WTC11 (cell line): Measurements from ENCODE around the gene PRUNE2.

ENCODE experiments used
- ELF4 ChIP-seq: sonication (generic); formaldehyde crosslinking; IDR thresholded peaks from 2 replicates; pipeline ENCODE4 v1.8.1; 2022; ENCODE audit warnings: low read depth, mild to moderate bottlenecking, moderate library complexity, missing genetic modification reagents
- FOXP1 ChIP-seq: sonication (generic); formaldehyde crosslinking; IDR thresholded peaks from 2 replicates; pipeline ENCODE4 v1.8.0; 2022; ENCODE audit warnings: missing genetic modification reagents, mild to moderate bottlenecking, moderate library complexity, borderline replicate concordance
- KAT7 ChIP-seq: sonication (generic); formaldehyde crosslinking; IDR thresholded peaks from 2 replicates; pipeline ENCODE4 v1.8.1; 2023; ENCODE audit warnings: missing genetic modification reagents, mild to moderate bottlenecking, borderline replicate concordance
- NR2C2 ChIP-seq: sonication (generic); formaldehyde crosslinking; IDR thresholded peaks from 2 replicates; pipeline ENCODE4 v1.8.0; 2022; ENCODE audit warnings: mild to moderate bottlenecking, missing genetic modification reagents
- ZNF263 ChIP-seq: sonication (generic); formaldehyde crosslinking; IDR thresholded peaks from 2 replicates; pipeline ENCODE4 v1.8.1; 2022; ENCODE audit warnings: low read depth, mild to moderate bottlenecking, moderate library complexity, missing genetic modification reagents
- TF ChIP-seq, protein P1 (sequence below): sonication (generic); formaldehyde crosslinking; IDR thresholded peaks from 2 replicates; pipeline ENCODE4 v1.8.0; 2022; ENCODE audit warnings: mild to moderate bottlenecking, missing genetic modification reagents
- TF ChIP-seq, protein P2 (sequence below): fragments of 200-600 bp; IDR thresholded peaks from 2 replicates; pipeline ENCODE4 v1.8.0; 2022; ENCODE audit warnings: antibody characterized with exemption
- TF ChIP-seq, protein P3 (sequence below): sonication (generic); formaldehyde crosslinking; IDR thresholded peaks from 2 replicates; pipeline ENCODE4 v1.8.0; 2023; ENCODE audit warnings: missing genetic modification reagents, mild to moderate bottlenecking, borderline replicate concordance

DNA sequence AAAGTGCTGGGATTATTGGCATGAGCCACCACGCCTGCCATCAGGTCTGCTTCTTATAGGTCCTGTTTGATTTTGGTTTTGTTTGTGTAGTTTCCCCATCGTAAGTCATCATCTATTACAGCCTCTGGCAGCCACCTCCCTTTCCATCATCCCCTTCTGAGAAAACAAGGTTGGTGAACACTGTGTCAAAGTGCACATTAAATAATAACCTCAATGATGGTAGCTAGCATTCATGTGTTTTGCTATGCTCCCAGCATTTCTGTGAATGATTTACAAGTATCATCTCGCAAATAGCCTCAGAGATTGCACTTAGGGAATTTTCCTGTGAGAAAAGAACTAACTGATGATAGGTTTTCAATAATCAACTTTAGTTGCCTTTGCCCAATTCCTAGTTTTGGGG, 9.9 kb downstream of the PRUNE2 start:
- TF ChIP-seq, protein P1, sequence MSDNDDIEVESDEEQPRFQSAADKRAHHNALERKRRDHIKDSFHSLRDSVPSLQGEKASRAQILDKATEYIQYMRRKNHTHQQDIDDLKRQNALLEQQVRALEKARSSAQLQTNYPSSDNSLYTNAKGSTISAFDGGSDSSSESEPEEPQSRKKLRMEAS, result no peak
- TF ChIP-seq, protein P2, sequence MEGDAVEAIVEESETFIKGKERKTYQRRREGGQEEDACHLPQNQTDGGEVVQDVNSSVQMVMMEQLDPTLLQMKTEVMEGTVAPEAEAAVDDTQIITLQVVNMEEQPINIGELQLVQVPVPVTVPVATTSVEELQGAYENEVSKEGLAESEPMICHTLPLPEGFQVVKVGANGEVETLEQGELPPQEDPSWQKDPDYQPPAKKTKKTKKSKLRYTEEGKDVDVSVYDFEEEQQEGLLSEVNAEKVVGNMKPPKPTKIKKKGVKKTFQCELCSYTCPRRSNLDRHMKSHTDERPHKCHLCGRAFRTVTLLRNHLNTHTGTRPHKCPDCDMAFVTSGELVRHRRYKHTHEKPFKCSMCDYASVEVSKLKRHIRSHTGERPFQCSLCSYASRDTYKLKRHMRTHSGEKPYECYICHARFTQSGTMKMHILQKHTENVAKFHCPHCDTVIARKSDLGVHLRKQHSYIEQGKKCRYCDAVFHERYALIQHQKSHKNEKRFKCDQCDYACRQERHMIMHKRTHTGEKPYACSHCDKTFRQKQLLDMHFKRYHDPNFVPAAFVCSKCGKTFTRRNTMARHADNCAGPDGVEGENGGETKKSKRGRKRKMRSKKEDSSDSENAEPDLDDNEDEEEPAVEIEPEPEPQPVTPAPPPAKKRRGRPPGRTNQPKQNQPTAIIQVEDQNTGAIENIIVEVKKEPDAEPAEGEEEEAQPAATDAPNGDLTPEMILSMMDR, result no peak
- TF ChIP-seq FOXP1 (CRISPR knock-in tag) (no peak), ZNF263 (CRISPR knock-in tag) (no peak), KAT7 (CRISPR knock-in tag) (no peak), NR2C2 (CRISPR knock-in tag) (no peak), ELF4 (CRISPR knock-in tag) (no peak)
- TF ChIP-seq, protein P3, sequence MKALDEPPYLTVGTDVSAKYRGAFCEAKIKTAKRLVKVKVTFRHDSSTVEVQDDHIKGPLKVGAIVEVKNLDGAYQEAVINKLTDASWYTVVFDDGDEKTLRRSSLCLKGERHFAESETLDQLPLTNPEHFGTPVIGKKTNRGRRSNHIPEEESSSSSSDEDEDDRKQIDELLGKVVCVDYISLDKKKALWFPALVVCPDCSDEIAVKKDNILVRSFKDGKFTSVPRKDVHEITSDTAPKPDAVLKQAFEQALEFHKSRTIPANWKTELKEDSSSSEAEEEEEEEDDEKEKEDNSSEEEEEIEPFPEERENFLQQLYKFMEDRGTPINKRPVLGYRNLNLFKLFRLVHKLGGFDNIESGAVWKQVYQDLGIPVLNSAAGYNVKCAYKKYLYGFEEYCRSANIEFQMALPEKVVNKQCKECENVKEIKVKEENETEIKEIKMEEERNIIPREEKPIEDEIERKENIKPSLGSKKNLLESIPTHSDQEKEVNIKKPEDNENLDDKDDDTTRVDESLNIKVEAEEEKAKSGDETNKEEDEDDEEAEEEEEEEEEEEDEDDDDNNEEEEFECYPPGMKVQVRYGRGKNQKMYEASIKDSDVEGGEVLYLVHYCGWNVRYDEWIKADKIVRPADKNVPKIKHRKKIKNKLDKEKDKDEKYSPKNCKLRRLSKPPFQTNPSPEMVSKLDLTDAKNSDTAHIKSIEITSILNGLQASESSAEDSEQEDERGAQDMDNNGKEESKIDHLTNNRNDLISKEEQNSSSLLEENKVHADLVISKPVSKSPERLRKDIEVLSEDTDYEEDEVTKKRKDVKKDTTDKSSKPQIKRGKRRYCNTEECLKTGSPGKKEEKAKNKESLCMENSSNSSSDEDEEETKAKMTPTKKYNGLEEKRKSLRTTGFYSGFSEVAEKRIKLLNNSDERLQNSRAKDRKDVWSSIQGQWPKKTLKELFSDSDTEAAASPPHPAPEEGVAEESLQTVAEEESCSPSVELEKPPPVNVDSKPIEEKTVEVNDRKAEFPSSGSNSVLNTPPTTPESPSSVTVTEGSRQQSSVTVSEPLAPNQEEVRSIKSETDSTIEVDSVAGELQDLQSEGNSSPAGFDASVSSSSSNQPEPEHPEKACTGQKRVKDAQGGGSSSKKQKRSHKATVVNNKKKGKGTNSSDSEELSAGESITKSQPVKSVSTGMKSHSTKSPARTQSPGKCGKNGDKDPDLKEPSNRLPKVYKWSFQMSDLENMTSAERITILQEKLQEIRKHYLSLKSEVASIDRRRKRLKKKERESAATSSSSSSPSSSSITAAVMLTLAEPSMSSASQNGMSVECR (CRISPR knock-in tag), result no peak
